ENCODE data around the gene CLEC16A. TPM values are rescaled to one million over a fixed set of nuclear protein-coding genes. Genes with fewer than 3 reads are reported as not detected.

CLEC16A gene
- total RNA-seq, 3 donors from 2014 or later: 20.0 to 35.3 (median 33.1) TPM

DNA sequence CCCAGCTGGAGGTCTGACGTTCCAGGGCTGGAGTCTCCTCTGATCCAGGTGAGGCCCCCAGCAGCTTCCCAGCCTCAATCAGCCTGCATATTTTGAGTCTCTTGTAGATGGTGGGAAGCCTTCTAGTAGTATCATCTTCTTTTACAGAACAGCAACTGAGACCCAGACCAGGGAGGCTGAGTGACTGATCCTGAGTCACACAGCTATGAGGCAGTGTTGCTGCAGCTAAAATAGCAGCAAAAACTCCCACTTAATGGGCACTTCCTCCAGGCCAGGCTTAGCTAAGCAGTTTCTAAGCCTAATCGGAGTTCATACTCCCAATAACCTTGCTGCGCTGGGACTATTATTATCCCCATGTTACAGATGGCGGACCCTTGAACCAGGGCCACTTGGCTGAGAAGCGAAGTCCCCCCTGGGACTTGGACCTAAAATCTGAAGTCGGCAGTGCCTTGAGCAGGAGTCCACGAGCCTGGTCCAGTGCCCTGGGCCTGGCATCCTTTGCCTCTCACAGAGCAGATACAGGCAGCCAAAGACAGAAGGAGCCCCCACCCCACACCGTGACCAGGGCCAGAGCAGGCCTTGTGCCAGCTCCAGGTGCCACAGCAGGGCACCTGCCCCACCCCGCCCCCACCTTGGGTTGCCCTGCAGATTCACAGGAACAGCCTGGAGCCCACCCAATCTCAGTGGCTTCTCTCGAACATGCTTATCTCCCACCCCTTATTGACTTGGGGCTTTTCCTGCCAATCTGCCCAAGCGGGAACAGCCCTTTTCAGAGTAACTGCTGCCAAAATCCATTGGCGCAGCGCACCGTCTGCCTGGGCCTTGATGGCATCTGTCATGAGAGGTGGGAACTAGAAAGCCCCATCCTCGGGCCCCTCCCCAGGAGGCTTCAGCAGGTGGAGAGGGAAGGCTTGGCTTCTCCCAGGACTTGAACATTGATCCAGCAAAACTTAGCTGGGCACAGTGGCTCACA is 246.5 kb downstream of the CLEC16A start:
- no peaks in the 10 kb centered on the region for H3K9me3 ChIP-seq
- no peak overlapping the region for H3K27ac ChIP-seq
- intact Hi-C loops (cut with DNase I; ENCODE audit: low total_unique reads): no loop called here
- no peaks in the 10 kb centered on the region for H3K27me3 ChIP-seq
- TF ChIP-seq POLR2A (IDR thresholded peaks at IDR 0.05) (no peak), POLR2AphosphoS5 (IDR thresholded peaks at IDR 0.05) (no peak)
- TF ChIP-seq, protein P1, sequence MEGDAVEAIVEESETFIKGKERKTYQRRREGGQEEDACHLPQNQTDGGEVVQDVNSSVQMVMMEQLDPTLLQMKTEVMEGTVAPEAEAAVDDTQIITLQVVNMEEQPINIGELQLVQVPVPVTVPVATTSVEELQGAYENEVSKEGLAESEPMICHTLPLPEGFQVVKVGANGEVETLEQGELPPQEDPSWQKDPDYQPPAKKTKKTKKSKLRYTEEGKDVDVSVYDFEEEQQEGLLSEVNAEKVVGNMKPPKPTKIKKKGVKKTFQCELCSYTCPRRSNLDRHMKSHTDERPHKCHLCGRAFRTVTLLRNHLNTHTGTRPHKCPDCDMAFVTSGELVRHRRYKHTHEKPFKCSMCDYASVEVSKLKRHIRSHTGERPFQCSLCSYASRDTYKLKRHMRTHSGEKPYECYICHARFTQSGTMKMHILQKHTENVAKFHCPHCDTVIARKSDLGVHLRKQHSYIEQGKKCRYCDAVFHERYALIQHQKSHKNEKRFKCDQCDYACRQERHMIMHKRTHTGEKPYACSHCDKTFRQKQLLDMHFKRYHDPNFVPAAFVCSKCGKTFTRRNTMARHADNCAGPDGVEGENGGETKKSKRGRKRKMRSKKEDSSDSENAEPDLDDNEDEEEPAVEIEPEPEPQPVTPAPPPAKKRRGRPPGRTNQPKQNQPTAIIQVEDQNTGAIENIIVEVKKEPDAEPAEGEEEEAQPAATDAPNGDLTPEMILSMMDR (IDR thresholded peaks at IDR 0.05): no peak
- H3K36me3 ChIP-seq: no peaks in the 10 kb centered on the region
- DNase-seq (ENCODE audit: low spot score in 2 of 2): no peak
- H3K4me1 ChIP-seq: no peaks in the 10 kb centered on the region
- H3K4me3 ChIP-seq: no peak overlapping the region

- H3K27ac ChIP-seq: no peak overlapping the region
- intact Hi-C loops (cut with DNase I; ENCODE audit: low total_unique reads): no loop called here
- no peaks in the 10 kb centered on the region for H3K9me3 ChIP-seq
- H3K36me3 ChIP-seq: no peaks in the 10 kb centered on the region
- no peaks in the 10 kb centered on the region for H3K4me1 ChIP-seq
- TF ChIP-seq POLR2A (IDR thresholded peaks at IDR 0.05) (no peak), POLR2AphosphoS5 (IDR thresholded peaks at IDR 0.05) (no peak)
- TF ChIP-seq, protein P1 (IDR thresholded peaks at IDR 0.05): no peak
- no peak overlapping the region for H3K4me3 ChIP-seq
- H3K27me3 ChIP-seq: no peaks in the 10 kb centered on the region
- no peak for DNase-seq (ENCODE audit: low spot score in 2 of 2)
Observed at GRCh38 chr16:11191665-11192064, 247.3 kb downstream of the CLEC16A start.

- no peak for DNase-seq (ENCODE audit: low spot score in 2 of 2)
- Histone ChIP-seq H3K27me3 (no peaks in the 10 kb centered on the region), H3K4me3 (no peak overlapping the region), H3K36me3 (no peaks in the 10 kb centered on the region), H3K9me3 (no peaks in the 10 kb centered on the region), H3K27ac (no peak overlapping the region), H3K4me1 (no peaks in the 10 kb centered on the region)
- intact Hi-C loops (cut with DNase I; ENCODE audit: low total_unique reads): no loop called here
- TF ChIP-seq POLR2AphosphoS5 (IDR thresholded peaks at IDR 0.05): no peak
- TF ChIP-seq, protein P1 (IDR thresholded peaks at IDR 0.05): no peak
- TF ChIP-seq POLR2A (IDR thresholded peaks at IDR 0.05): no peak
Observed at GRCh38 chr16:11193494-11193893, 249.1 kb downstream of the CLEC16A start.

DNA sequence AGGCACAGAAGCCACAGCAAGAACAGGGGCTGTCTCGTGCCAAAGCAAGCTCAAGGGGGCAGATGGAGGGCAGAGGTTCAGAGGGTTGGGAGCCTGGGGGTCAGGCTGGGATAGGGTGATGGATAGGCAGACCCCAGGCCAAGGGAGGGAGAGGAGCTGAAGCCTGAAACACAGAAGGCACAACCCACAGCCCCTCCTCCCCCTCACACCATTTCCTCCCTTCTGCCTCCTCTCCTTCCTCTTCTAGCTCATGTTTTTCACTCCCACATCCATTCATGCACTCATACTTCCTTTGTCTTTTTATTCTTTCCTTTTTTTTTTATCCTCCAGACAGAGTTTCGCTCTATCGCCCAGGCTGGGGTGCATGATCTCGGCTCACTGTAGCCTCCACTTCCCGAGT is 250.5 kb downstream of the CLEC16A start:
- DNase-seq (ENCODE audit: low spot score in 2 of 2): no peak
- intact Hi-C loops (cut with DNase I; ENCODE audit: low total_unique reads): no loop called here
- Histone ChIP-seq H3K4me1 (no peaks in the 10 kb centered on the region), H3K9me3 (no peaks in the 10 kb centered on the region), H3K36me3 (no peaks in the 10 kb centered on the region), H3K27me3 (no peaks in the 10 kb centered on the region), H3K27ac (no peak overlapping the region), H3K4me3 (no peak overlapping the region)
- TF ChIP-seq, protein P1 (IDR thresholded peaks at IDR 0.05): no peak
- no peak for TF ChIP-seq POLR2A (IDR thresholded peaks at IDR 0.05)
- TF ChIP-seq POLR2AphosphoS5 (IDR thresholded peaks at IDR 0.05): no peak

DNA sequence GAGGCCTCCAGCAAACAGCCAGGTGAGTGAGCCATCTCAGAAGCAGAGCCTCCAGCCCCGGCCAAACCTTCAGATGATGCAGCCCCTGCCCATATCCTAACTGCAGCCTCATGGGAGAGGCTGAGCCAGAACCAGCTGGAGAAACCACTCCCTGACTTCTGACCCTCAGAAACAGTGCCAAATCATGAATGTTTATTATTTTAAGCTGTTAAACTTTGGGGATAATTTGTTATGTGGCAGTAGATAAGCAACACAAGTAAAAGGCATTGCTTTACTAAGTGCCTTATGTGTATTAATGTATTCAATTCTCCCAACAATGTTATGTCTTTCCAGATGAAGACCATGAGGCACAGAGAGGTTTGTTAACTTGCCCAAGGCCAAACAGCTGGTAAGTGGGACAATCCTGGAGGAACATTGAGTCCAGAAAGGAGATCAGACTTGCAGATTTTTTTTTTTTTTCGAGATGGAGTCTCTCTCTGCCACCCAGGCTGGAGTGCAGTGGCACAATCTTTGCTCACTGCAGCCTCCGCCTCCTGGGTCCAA is 252.0 kb downstream of the CLEC16A start:
- no peak for TF ChIP-seq POLR2A (IDR thresholded peaks at IDR 0.05)
- TF ChIP-seq, protein P1 (IDR thresholded peaks at IDR 0.05): no peak
- no peak for TF ChIP-seq POLR2AphosphoS5 (IDR thresholded peaks at IDR 0.05)
- H3K9me3 ChIP-seq: no peaks in the 10 kb centered on the region
- no peaks in the 10 kb centered on the region for H3K36me3 ChIP-seq
- intact Hi-C loops (cut with DNase I; ENCODE audit: low total_unique reads): no loop called here
- no peaks in the 10 kb centered on the region for H3K4me1 ChIP-seq
- H3K27ac ChIP-seq: no peak overlapping the region
- H3K4me3 ChIP-seq: no peak overlapping the region
- no peaks in the 10 kb centered on the region for H3K27me3 ChIP-seq
- no peak for DNase-seq (ENCODE audit: low spot score in 2 of 2)

Data from breast epithelium (tissue), 4 donors.